ENCODE results near the gene ARHGAP1. TPM values are rescaled to one million over a fixed set of nuclear protein-coding genes. Genes with fewer than 3 reads are reported as not detected.

ARHGAP1 gene
- 28.7 and 29.3 TPM in 2 replicates for total RNA-seq (2014; rRNA removed; shearing (Covaris generic))

- peak; percentile 100 for DNase-seq (ENCODE audit: low spot score)
These were observed at the start of gene ARHGAP1, which contains the start of gene ZNF408 for GRCh38 chr11:46700241-46701077. Gene ARHGAP1, minus strand, starts transcription at chr11:46700619. Its CDS starts 4,512 bp downstream, at chr11:46696107. Gene ZNF408, plus strand, starts transcription at chr11:46701031. Its CDS starts 17 bp downstream, at chr11:46701048.

DNA sequence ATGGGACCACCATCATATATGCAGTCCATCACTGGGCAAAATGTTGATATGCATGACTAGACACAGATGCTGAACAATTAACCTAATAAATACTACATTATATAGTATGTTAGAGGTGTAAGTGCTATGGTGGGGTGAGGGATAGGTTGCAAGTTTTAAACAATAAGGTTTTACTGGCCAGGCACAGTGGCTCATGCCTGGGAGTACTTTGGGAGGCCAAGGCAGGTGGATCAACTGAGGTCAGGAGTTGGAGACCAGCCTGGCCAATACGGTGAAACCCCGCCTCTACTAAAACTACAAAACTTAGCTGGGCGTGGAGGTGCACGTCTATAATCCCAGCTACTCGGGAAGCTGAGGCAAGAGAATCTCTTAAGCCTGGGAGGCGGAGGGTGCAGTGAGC, 46.7 kb upstream of the ARHGAP1 start:
- DNase-seq (ENCODE audit: low spot score): no peak

DNA sequence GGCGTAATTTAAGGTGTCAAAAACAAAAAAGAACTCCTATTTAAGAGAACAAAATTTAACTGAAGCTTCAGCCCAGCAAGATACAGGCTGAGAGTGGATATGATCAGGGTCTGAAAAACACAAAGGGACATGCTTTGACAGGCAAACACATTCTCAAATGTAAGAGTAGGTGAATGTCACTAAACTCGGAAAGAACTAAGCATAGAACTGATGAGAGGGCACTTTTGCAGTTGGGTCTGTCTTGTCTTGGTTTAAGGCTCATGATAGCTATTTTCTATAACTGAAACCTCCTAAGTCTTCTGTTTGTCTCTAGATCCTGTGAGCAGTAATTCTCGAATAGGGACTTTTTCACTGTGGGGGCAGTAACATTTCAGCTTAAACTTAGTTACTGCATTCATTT, 45.6 kb upstream of the ARHGAP1 start:
- no peak for DNase-seq (ENCODE audit: low spot score)

DNA sequence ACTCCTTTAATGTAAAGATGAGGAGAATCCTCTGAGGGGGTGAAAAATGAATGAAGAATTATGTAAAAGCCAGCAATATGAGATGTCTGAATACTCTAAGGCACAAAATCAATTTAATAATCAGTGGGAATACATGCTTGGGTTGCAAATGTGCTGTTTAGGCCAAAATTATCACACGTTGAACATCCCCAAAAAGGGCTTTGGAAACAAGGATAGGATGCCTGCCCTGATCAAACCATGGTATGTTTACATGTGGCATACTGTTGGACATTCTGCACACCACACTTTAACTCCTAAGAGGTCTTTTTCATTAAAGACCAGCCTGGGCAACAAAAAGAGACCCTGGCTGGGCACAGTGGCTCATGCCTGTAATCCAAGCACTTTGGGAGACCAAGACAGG, 44.9 kb upstream of the ARHGAP1 start:
- DNase-seq (ENCODE audit: low spot score): no peak

- DNase-seq (ENCODE audit: low spot score): no peak
These were observed 43.4 kb upstream of the ARHGAP1 start for GRCh38 chr11:46743693-46744339.

DNA sequence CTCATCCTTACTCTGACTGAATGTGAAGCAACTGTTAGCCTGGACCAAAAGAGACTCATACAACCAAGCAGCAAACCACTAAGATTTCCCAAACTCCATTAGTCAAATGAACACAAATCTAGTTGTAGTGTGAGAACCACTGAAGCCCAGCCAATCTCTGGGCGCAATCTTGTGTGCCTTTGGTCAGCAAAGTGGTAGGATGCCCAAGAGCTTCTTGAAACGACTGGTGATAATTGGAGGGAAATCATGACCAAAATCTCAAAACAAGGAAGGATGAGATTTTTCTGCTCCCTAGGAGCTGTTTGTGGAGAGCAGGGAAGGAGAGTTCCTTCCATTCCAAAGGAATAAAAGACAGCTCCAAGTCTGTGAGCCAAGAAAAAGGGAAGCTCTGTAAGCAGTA, 42.6 kb upstream of the ARHGAP1 start:
- DNase-seq (ENCODE audit: low spot score): no peak

GRCh38 chr11:46741600-46742484, 41.4 kb upstream of the ARHGAP1 start:
- DNase-seq (ENCODE audit: low spot score): no peak

DNA sequence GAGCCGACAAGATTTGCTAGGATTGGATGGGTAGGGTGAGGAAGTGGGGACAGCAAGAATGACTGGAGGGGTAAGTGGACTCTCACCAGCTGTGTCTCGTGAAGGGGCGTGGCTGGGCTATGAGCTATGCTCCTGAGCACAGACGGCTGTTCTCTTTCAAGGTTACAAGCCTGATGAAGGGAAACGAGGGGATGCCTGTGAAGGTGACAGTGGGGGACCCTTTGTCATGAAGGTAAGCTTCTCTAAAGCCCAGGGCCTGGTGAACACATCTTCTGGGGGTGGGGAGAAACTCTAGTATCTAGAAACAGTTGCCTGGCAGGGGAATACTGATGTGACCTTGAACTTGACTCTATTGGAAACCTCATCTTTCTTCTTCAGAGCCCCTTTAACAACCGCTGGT, 38.5 kb upstream of the ARHGAP1 start:
- DNase-seq (ENCODE audit: low spot score): no peak

DNA sequence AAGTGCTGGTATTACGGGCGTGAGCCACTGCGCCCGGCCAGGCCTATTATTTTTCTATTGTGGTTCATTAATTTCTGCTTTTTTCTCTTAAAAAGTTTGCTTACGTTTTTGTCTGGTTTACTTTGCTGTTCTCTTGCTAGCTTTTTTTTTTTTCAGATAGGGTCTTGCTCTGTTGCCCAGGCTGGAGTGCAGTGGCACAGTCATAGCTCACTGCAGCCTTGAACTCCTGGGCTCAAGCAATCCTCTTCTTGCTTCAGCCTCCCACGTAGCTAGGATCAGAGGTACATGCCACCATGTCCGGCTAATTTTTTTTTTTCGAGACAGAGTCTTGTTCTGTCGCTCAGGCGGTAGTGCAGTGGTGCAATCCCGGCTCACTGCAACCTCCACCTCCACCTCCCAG, 37.3 kb upstream of the ARHGAP1 start:
- DNase-seq (ENCODE audit: low spot score): no peak

- peak; percentile 54 for DNase-seq (ENCODE audit: low spot score)
These were observed 36.2 kb upstream of the ARHGAP1 start for GRCh38 chr11:46736615-46737014.

DNA sequence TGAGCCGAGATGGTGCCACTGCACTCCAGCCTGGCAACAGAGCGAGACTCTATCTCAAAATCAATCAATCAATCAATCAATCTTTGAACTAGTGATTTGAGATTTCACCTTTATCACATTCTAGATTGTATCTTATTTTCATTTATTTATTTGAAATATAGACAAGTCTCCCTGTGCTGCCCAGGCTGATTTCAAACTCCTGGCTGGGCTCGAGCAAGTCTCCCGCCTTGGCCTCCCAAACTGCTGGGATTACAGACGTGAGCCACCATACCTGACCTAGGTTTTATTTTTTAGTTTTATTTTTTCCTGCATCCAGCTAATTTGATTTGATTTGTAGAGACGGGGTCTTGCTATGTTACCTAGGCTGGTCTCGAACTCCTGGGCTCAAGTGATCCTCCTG, 35.7 kb upstream of the ARHGAP1 start:
- DNase-seq (ENCODE audit: low spot score): no peak

GRCh38 chr11:46733234-46733633, 32.8 kb upstream of the ARHGAP1 start:
- no peak for DNase-seq (ENCODE audit: low spot score)

DNA sequence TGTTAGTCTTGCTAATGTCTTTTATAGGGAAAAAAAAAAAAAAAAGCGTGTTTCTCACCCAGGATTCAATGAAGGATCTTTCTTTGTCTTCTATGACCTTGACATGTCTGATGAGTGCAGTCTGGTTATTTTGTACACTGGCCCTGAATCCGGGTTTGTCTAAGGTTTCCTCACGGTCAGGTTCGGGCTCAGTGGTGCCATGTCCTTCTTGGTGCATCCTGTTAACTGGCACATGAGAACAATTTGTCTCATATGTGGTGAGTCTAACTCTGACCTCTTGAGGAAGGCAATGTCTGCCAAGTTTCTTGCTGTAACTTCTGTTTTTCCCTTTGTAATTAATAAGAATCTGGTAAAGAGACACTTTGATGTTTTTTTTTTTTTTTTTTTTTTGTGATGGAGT, 31.1 kb upstream of the ARHGAP1 start:
- no peak for DNase-seq (ENCODE audit: low spot score)

GRCh38 chr11:46729110-46730027, 28.9 kb upstream of the ARHGAP1 start:
- no peak for DNase-seq (ENCODE audit: low spot score)

GRCh38 chr11:46728659-46729040, 28.2 kb upstream of the ARHGAP1 start:
- no peak for DNase-seq (ENCODE audit: low spot score)

GRCh38 chr11:46727952-46728658, 27.7 kb upstream of the ARHGAP1 start:
- DNase-seq (ENCODE audit: low spot score): no peak

GRCh38 chr11:46726206-46726862, 25.9 kb upstream of the ARHGAP1 start:
- DNase-seq (ENCODE audit: low spot score): no peak

- no peak for DNase-seq (ENCODE audit: low spot score)
These were observed 25.2 kb upstream of the ARHGAP1 start for GRCh38 chr11:46725338-46726205.

GRCh38 chr11:46724088-46724487, 23.7 kb upstream of the ARHGAP1 start:
- DNase-seq (ENCODE audit: low spot score): no peak

Data from HT-29 (cell line).